Caco-2 (cell line): ENCODE results near the gene CLECL1. TPM values are rescaled to one million over a fixed set of nuclear protein-coding genes. Genes with fewer than 3 reads are reported as not detected.

Experiments
- BruUV-seq: library from RNA; stranded (reverse); fragments of 400-500 nt; replicated peaks from 2 replicates; lab custom pipeline; 2021; lab: Mats Ljungman, UMichigan
- CTCF ChIA-PET: fragments of 300-600 bp; sonication (Branson Sonifier 250); formaldehyde crosslinking; loops from one replicate; lab custom pipeline; 2022; ENCODE audit warnings: antibody characterized with exemption; lab: Charles Lee
- POLR2A ChIA-PET: fragments of 300-600 bp; sonication (Branson Sonifier 250); formaldehyde crosslinking; loops from one replicate; lab custom pipeline; 2022; ENCODE audit warnings: antibody characterized with exemption; lab: Charles Lee
- DNase-seq, 2 experiments: peaks; one replicate each; pipeline versions ENCODE4 v3.0.0 to v3.0.0-alpha.2; 2020 to 2022
- H3K27me3 ChIP-seq: replicated peaks from 2 replicates; pipeline ENCODE4 v1.6.0; 2011; ENCODE audit warnings: low read length; ENCODE audit not compliant: control insufficient read depth, insufficient read depth
- H3K36me3 ChIP-seq: 2 replicates; pipeline ENCODE4 v1.5.1; 2011; ENCODE audit warnings: low read length; ENCODE audit not compliant: control insufficient read depth, insufficient read depth
- H3K4me1 ChIP-seq: fragments of 250-450 bp; sonication (Bioruptor Pico); 2 replicates; pipeline ENCODE4 v1.5.1; 2020; ENCODE audit warnings: mild to moderate bottlenecking
- H3K4me3 ChIP-seq: 2 replicates; pipeline ENCODE4 v1.5.1; 2011; ENCODE audit warnings: low read depth, mild to moderate bottlenecking, control low read depth, low read length
- H3K9me3 ChIP-seq: fragments of 250-450 bp; sonication (Bioruptor Pico); 2 replicates; pipeline ENCODE4 v1.5.1; 2020; ENCODE audit warnings: mild to moderate bottlenecking, moderate library complexity
- H3K27ac Mint-ChIP-seq: one replicate; pipeline ENCODE4 v1.8.0; 2022; ENCODE audit warnings: mixed read lengths; ENCODE audit not compliant: unreplicated experiment
- H3K27me3 Mint-ChIP-seq: one replicate; pipeline ENCODE4 v1.8.0; 2022; ENCODE audit warnings: mixed read lengths; ENCODE audit not compliant: insufficient read depth, unreplicated experiment
- H3K36me3 Mint-ChIP-seq: one replicate; pipeline ENCODE4 v1.8.0; 2022; ENCODE audit warnings: mild to moderate bottlenecking, mixed read lengths; ENCODE audit not compliant: insufficient read depth, unreplicated experiment
- H3K4me1 Mint-ChIP-seq: one replicate; pipeline ENCODE4 v1.8.0; 2022; ENCODE audit warnings: low read depth, mixed read lengths; ENCODE audit not compliant: unreplicated experiment
- H3K4me3 Mint-ChIP-seq: one replicate; pipeline ENCODE4 v1.8.0; 2022; ENCODE audit warnings: mild to moderate bottlenecking, moderate library complexity, mixed read lengths; ENCODE audit not compliant: unreplicated experiment
- H3K9me3 Mint-ChIP-seq: one replicate; pipeline ENCODE4 v1.8.0; 2022; ENCODE audit warnings: mixed read lengths; ENCODE audit not compliant: unreplicated experiment
- CTCF ChIP-seq, 2 experiments: fragments of 200-600 bp in 1 of 2; IDR thresholded peaks; 1 replicate in 1 of 2; 2 replicates in 1 of 2; pipeline versions ENCODE4 v1.5.1 to v1.8.0; 2011 to 2022; ENCODE audit warnings: antibody characterized with exemption in 1 of 2, control low read depth in 1 of 2, inconsistent platforms in 1 of 2, low read depth in 1 of 2, low read length in 1 of 2, mild to moderate bottlenecking in 1 of 2, moderate library complexity in 1 of 2; ENCODE audit not compliant: insufficient read depth in 1 of 2, severe bottlenecking in 1 of 2, unreplicated experiment in 1 of 2
- intact Hi-C: fragments of 100-400 bp; cut with micrococcal nuclease; formaldehyde crosslinking; loops from one replicate; pipeline ENCODE4 v1.10.0; 2022; ENCODE audit not compliant: unreplicated experiment
- total RNA-seq: library from RNA; stranded (reverse); gene quantifications from 2 replicates; pipeline ENCODE4 v1.2.3, GENCODE V29; 2022

Gene CLECL1
- total RNA-seq, 1 experiment from 2014 or later = not detected

- BruUV-seq = no TSS peak
- no peak overlapping the region for H3K4me3 ChIP-seq
- Mint-ChIP-seq H3K36me3 (no peaks in the 10 kb centered on the region), H3K27ac (no peak overlapping the region), H3K9me3 (no peaks in the 10 kb centered on the region), H3K4me1 (no peaks in the 10 kb centered on the region), H3K4me3 (no peak overlapping the region), H3K27me3 (peaks cover 13% of the 10 kb centered on the region)
- DNase-seq = no peak
- intact Hi-C loops = no loop called here
- H3K27me3 ChIP-seq = no peaks in the 10 kb centered on the region
- H3K9me3 ChIP-seq = no peaks in the 10 kb centered on the region
- H3K36me3 ChIP-seq = no peaks in the 10 kb centered on the region
- ChIA-PET POLR2A (no interaction called here), CTCF (no interaction called here)
- TF ChIP-seq CTCF (IDR thresholded peaks at IDR 0.05; ENCODE audit: insufficient read depth in 1 of 2, low read depth in 1 of 2, low read length in 1 of 2, severe bottlenecking in 1 of 2, unreplicated experiment in 1 of 2) = no peak
- H3K4me1 ChIP-seq = no peaks in the 10 kb centered on the region
Observed at GRCh38 chr12:9736936-9737705, 4.2 kb upstream of the CLECL1 start.

- TF ChIP-seq CTCF (IDR thresholded peaks at IDR 0.05; ENCODE audit: insufficient read depth in 1 of 2, low read depth in 1 of 2, low read length in 1 of 2, severe bottlenecking in 1 of 2, unreplicated experiment in 1 of 2) = no peak
- H3K36me3 Mint-ChIP-seq = no peaks in the 10 kb centered on the region
Observed at GRCh38 chr12:9735601-9736000, 2.7 kb upstream of the CLECL1 start.

GRCh38 chr12:9731797-9732196 lies 1.1 kb downstream of the CLECL1 start:
- ChIA-PET POLR2A (no interaction called here), CTCF (no interaction called here)
- no peaks in the 10 kb centered on the region for H3K36me3 ChIP-seq
- Mint-ChIP-seq H3K27me3 (peaks cover 12% of the 10 kb centered on the region), H3K4me3 (no peak overlapping the region), H3K9me3 (no peaks in the 10 kb centered on the region), H3K27ac (no peak overlapping the region), H3K4me1 (no peaks in the 10 kb centered on the region), H3K36me3 (no peaks in the 10 kb centered on the region)
- H3K4me3 ChIP-seq = no peak overlapping the region
- TF ChIP-seq CTCF (IDR thresholded peaks at IDR 0.05; ENCODE audit: insufficient read depth in 1 of 2, low read depth in 1 of 2, low read length in 1 of 2, severe bottlenecking in 1 of 2, unreplicated experiment in 1 of 2) = no peak
- no TSS peak for BruUV-seq
- H3K4me1 ChIP-seq = no peaks in the 10 kb centered on the region
- no peaks in the 10 kb centered on the region; the same call in 1 of the 2 replicates for H3K27me3 ChIP-seq
- intact Hi-C loops = no loop called here
- DNase-seq = no peak
- no peaks in the 10 kb centered on the region for H3K9me3 ChIP-seq

More at GRCh38 chr12:9735601-9736000, 2.7 kb upstream of the CLECL1 start:
- no peak for DNase-seq
- Mint-ChIP-seq H3K4me3 (no peak overlapping the region), H3K27me3 (peaks cover 12% of the 10 kb centered on the region), H3K9me3 (no peaks in the 10 kb centered on the region), H3K4me1 (no peaks in the 10 kb centered on the region), H3K27ac (no peak overlapping the region)
- no TSS peak for BruUV-seq
- Histone ChIP-seq H3K4me3 (no peak overlapping the region), H3K9me3 (no peaks in the 10 kb centered on the region), H3K4me1 (no peaks in the 10 kb centered on the region), H3K27me3 (no peaks in the 10 kb centered on the region; the same call in 1 of the 2 replicates), H3K36me3 (no peaks in the 10 kb centered on the region)
- ChIA-PET CTCF (no interaction called here), POLR2A (no interaction called here)
- intact Hi-C loops = no loop called here
